ENCODE data around the gene CALHM4. TPM values are rescaled to one million over a fixed set of nuclear protein-coding genes. Genes with fewer than 3 reads are reported as not detected.

Gene CALHM4
- total and polyA plus RNA-seq, 11 donors: 0.10 to 0.67 TPM; not detected in 9

DNA sequence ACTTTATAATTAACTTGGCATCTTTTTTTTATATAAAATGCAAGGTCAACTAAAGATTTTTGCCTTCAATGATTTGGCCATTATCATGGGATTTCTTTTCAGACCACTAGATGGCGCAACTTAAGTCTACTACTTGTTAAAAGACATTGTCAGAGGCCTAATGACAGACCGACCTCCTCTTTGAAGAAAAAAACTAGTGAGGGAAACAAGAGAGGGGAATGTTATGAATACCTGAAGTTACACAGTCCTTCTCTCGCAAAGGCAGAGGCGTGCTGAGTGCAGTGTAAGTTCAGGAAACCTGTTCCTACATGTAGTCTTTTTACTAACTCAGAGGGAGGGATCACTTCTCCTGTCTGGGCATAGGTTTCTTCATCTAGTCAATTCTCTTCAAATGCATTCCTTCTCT, 17.3 kb upstream of the CALHM4 start:
- TF ChIP-seq POLR2A (IDR thresholded peaks at IDR 0.05): no peak
- TF ChIP-seq, protein P1, sequence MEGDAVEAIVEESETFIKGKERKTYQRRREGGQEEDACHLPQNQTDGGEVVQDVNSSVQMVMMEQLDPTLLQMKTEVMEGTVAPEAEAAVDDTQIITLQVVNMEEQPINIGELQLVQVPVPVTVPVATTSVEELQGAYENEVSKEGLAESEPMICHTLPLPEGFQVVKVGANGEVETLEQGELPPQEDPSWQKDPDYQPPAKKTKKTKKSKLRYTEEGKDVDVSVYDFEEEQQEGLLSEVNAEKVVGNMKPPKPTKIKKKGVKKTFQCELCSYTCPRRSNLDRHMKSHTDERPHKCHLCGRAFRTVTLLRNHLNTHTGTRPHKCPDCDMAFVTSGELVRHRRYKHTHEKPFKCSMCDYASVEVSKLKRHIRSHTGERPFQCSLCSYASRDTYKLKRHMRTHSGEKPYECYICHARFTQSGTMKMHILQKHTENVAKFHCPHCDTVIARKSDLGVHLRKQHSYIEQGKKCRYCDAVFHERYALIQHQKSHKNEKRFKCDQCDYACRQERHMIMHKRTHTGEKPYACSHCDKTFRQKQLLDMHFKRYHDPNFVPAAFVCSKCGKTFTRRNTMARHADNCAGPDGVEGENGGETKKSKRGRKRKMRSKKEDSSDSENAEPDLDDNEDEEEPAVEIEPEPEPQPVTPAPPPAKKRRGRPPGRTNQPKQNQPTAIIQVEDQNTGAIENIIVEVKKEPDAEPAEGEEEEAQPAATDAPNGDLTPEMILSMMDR (IDR thresholded peaks at IDR 0.05): peak; percentile 62 to 85 (median 76)
- no peak overlapping the region for H3K27ac ChIP-seq
- WGBS, 4 donors: 13 to 19% (median 15%) methylated on average over 4 of the region's 4 CpGs

DNA sequence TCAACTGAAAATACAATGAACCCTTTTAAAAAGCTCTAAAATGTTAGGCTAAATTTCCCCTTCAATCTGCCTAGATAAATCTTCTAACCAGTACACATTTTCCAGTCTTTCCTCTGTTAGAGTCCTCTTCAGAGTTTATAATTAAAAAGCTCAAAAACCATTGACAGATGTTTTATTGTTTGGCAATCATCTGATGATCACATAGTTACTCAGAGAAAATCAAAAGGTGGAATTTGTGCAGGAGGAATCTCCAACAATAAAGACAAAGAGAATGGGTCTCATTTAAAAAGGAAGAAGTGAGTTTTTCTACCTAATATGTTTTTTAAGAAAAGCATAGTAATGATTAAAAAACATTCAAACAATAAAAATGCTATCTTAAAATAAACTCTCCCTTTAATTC, 11.1 kb upstream of the CALHM4 start:
- Histone ChIP-seq H3K9me3 (no peaks in the 10 kb centered on the region), H3K36me3 (no peaks in the 10 kb centered on the region), H3K4me3 (no peak overlapping the region), H3K27ac (no peak overlapping the region), H3K4me1 (no peaks in the 10 kb centered on the region), H3K27me3 (peaks cover 0 to 7% (median 0%) of the 10 kb centered on the region in 9 donors)
- no peak for DNase-seq
- ATAC-seq: no peak
- TF ChIP-seq POLR2A (IDR thresholded peaks at IDR 0.05): no peak
- TF ChIP-seq, protein P1 (IDR thresholded peaks at IDR 0.05): no peak
- intact Hi-C loops (cut with DNase I): no loop called here

More for the DNA sequence above, 17.3 kb upstream of the CALHM4 start:
- Histone ChIP-seq H3K4me3 (no peak overlapping the region), H3K9me3 (no peaks in the 10 kb centered on the region), H3K4me1 (peaks cover 0 to 6% (median 0%) of the 10 kb centered on the region in 12 donors), H3K27me3 (no peaks in the 10 kb centered on the region), H3K36me3 (no peaks in the 10 kb centered on the region)
- intact Hi-C loops (cut with DNase I): loop anchor here in 6 of 10 donors (1.0 to 10.0 kb wide), 6 partner anchors 22 to 111 kb away; partner anchors contain the start of gene RWDD1 (in 1 of the 6)
- ATAC-seq: peak in 3 of 4 donors; percentile 22 to 72 (median 48)
- no peak for DNase-seq

DNA sequence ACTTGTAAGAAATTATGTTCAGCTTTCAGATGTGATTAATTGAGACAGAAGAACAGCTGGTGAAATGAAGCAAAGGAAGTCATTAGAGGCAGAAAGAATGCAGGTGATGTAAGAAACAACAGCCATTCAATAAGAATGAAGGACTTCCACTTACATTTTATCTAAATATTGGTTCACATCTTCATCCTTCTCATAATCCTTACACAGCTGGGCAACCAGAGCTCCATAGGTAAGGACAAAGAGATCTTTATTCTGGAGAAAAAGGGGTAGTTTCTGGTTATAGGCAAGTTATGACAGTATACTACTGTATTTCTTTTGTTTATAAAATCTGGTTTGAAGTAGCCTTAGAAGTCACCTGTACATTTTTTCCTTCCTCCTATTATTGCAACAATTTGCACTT, 10.4 kb upstream of the CALHM4 start:
- ATAC-seq (no peak), DNase-seq (no peak)
- Histone ChIP-seq H3K27me3 (peaks cover 0 to 7% (median 0%) of the 10 kb centered on the region in 9 donors), H3K4me3 (no peak overlapping the region), H3K4me1 (no peaks in the 10 kb centered on the region), H3K27ac (no peak overlapping the region), H3K9me3 (no peaks in the 10 kb centered on the region), H3K36me3 (no peaks in the 10 kb centered on the region)
- no peak for TF ChIP-seq POLR2A (IDR thresholded peaks at IDR 0.05)
- intact Hi-C loops (cut with DNase I): no loop called here

DNA sequence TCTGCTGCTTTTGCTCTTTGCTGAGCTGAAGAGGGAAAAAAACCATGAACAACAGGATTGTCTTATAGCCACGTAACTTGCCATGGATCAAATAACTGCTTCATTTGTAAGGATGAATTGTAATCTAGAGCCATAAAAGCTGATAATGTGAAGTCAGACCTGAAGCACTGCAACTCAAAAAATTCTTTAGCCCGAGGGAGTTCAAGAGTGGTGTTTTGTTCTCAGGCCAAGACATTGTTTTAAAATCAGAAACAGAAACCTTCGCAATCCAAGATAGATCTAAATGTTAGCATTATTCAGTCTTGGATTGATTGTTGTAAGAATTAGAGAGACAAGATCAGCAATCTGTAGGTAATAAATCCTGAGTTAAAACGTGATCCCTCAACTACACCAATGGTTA, 7.9 kb upstream of the CALHM4 start, which contains the start of gene TRAPPC3L:
Gene TRAPPC3L, minus strand, starts transcription at position 34 of the 400 bp plus-strand sequence. CDS start 170 bp downstream, outside the sequence.
- Histone ChIP-seq H3K4me3 (no peak within 1 kb of the TSS), H3K36me3 (no peaks in the 10 kb centered on the region), H3K4me1 (no peaks in the 10 kb centered on the region), H3K27ac (no peak within 1 kb of the TSS), H3K27me3 (peaks cover 0 to 7% (median 0%) of the 10 kb centered on the region in 9 donors), H3K9me3 (no peaks in the 10 kb centered on the region)
- intact Hi-C loops (cut with DNase I): no loop called here
- 55 to 70% (median 65%) methylated on average over 4 of the region's 4 CpGs for WGBS, 4 donors
- no peak for ATAC-seq
- DNase-seq: no peak
- TF ChIP-seq POLR2A (IDR thresholded peaks at IDR 0.05): no peak
- TF ChIP-seq, protein P1 (IDR thresholded peaks at IDR 0.05): no peak

DNA sequence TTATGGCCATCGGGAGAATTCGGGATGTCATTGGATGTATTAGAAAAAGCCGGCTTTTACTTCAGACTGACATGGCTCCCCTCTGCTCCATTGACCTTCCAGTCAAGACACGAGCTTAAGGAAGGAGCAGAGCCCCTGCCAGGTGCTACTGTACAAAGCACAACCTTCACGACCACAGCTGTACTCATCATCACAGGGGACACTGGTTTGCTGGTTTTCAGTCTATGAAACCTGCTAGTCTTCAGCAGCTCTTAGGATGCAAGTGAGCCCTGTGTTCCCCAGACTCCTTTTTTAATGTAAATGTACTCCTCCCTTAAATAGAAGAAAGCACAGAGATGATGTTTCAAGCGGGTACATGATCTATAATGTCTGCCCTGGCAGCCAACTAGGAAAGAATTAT, 6.2 kb upstream of the CALHM4 start:
- Histone ChIP-seq H3K36me3 (no peaks in the 10 kb centered on the region), H3K4me3 (no peak overlapping the region), H3K9me3 (no peaks in the 10 kb centered on the region), H3K27me3 (peaks cover 0 to 7% (median 0%) of the 10 kb centered on the region in 9 donors), H3K4me1 (no peaks in the 10 kb centered on the region), H3K27ac (no peak overlapping the region)
- no peak for TF ChIP-seq POLR2A (IDR thresholded peaks at IDR 0.05)
- TF ChIP-seq, protein P1 (IDR thresholded peaks at IDR 0.05): no peak
- ATAC-seq (no peak), DNase-seq (no peak)
- intact Hi-C loops (cut with DNase I): no loop called here
- WGBS, 4 donors: 85 to 88% (median 85%) methylated on average over 6 of the region's 6 CpGs
